Gastroesophageal sphincter (tissue), 4 donors: ENCODE measurements around the gene TRHDE. TPM values are rescaled to one million over a fixed set of nuclear protein-coding genes. Genes with fewer than 3 reads are reported as not detected.

Experiments used
- ATAC-seq: fragments of 150-250 bp; one replicate; pipeline ENCODE4 v1.9.1; 2016; ENCODE audit warnings: mild to moderate bottlenecking, moderate library complexity
- H3K27ac ChIP-seq, 4 donors: fragments of 200-600 bp; sonication (generic) in 3 of 4; 1 replicate in 3 of 4; 2 replicates in 1 of 4; pipeline ENCODE4 v1.5.1; 2016 to 2019
- H3K27me3 ChIP-seq: fragments of 200-600 bp; sonication (generic); one replicate; pipeline ENCODE4 v1.5.1; 2019
- H3K36me3 ChIP-seq, 2 donors: fragments of 200-600 bp; sonication (generic); one replicate each; pipeline ENCODE4 v1.5.1; 2019; ENCODE audit warnings: control low read depth in 1 of 2
- H3K4me1 ChIP-seq, 3 donors: fragments of 200-600 bp; sonication (generic); 1 replicate in 2 of 3; 2 replicates in 1 of 3; pipeline ENCODE4 v1.5.1; 2016 to 2019; ENCODE audit warnings: control low read depth in 2 of 3
- H3K4me3 ChIP-seq, 2 donors: fragments of 200-600 bp; sonication (generic); one replicate each; pipeline ENCODE4 v1.5.1; 2019; ENCODE audit warnings: mild to moderate bottlenecking in 1 of 2, moderate library complexity in 1 of 2
- H3K9me3 ChIP-seq, 3 donors: fragments of 200-600 bp; sonication (generic); one replicate each; pipeline ENCODE4 v1.5.1; 2017 to 2019; ENCODE audit warnings: control low read depth in 2 of 3
- EP300 ChIP-seq: sonication (generic); formaldehyde crosslinking; IDR thresholded peaks from one replicate; pipeline ENCODE4 v1.6.1; 2017; ENCODE audit warnings: antibody characterized with exemption, mild to moderate bottlenecking
- POLR2A ChIP-seq, 2 donors: fragments of 450-650 bp; IDR thresholded peaks; one replicate each; pipeline ENCODE4 v1.6.1; 2017; ENCODE audit warnings: antibody characterized with exemption in 2 of 2, mild to moderate bottlenecking in 2 of 2, moderate library complexity in 1 of 2
- POLR2AphosphoS5 ChIP-seq: sonication (generic); formaldehyde crosslinking; IDR thresholded peaks from one replicate; pipeline ENCODE4 v1.6.1; 2017; ENCODE audit warnings: antibody characterized with exemption
- WGBS, 2 donors: methylation state at CpG; one replicate each; pipeline ENCODE4 v1.1.5; 2018; ENCODE audit warnings: low coverage in 1 of 2; 5-methylcytosine and 5-hydroxymethylcytosine counted together
- total RNA-seq, 4 donors: library from RNA; depleted of rRNA; stranded (reverse); fragments of >200 nt; gene quantifications; one replicate each; pipeline ENCODE4 v1.1.0, GENCODE V29; 2016
- TF ChIP-seq, protein P1 (sequence below), 4 experiments: fragments of 200-600 bp in 2 of 4; fragments of 450-650 bp in 2 of 4; sonication (generic) in 1 of 4; IDR thresholded peaks; one replicate each; pipeline ENCODE4 v1.5.1; 2017 to 2019; ENCODE audit warnings: antibody characterized with exemption in 4 of 4, mild to moderate bottlenecking in 2 of 4, moderate library complexity in 2 of 4

The TRHDE gene
- total RNA-seq, 4 donors from 2014 or later = 0.74 to 2.3 (median 1.0) TPM

DNA sequence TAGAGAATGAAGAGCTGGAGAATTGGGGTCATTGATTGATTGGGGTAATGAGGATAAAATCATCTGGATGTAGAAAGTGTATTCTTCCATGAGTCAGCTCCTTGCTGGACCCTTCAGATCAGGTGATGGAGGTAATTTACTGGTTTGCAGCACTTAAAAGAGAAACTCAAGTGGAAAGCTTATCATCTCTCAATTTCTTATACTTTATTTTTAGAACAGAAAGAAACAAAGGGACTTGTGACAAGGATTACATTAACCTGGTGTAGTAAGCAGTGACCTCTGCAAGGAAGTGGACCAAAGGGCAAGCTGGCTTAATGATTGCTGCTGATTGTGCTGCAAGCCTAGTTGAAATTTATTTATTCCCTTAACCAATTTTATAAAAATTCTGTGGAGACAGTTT, 405.0 kb downstream of the TRHDE start:
- no peaks in the 10 kb centered on the region for H3K9me3 ChIP-seq
- H3K27me3 ChIP-seq = no peaks in the 10 kb centered on the region
- no peaks in the 10 kb centered on the region for H3K36me3 ChIP-seq
- ATAC-seq = no peak
- H3K4me1 ChIP-seq = no peaks in the 10 kb centered on the region
- H3K27ac ChIP-seq = no peak overlapping the region
- TF ChIP-seq POLR2A (IDR thresholded peaks at IDR 0.05) (no peak), EP300 (no peak)
- TF ChIP-seq, protein P1, sequence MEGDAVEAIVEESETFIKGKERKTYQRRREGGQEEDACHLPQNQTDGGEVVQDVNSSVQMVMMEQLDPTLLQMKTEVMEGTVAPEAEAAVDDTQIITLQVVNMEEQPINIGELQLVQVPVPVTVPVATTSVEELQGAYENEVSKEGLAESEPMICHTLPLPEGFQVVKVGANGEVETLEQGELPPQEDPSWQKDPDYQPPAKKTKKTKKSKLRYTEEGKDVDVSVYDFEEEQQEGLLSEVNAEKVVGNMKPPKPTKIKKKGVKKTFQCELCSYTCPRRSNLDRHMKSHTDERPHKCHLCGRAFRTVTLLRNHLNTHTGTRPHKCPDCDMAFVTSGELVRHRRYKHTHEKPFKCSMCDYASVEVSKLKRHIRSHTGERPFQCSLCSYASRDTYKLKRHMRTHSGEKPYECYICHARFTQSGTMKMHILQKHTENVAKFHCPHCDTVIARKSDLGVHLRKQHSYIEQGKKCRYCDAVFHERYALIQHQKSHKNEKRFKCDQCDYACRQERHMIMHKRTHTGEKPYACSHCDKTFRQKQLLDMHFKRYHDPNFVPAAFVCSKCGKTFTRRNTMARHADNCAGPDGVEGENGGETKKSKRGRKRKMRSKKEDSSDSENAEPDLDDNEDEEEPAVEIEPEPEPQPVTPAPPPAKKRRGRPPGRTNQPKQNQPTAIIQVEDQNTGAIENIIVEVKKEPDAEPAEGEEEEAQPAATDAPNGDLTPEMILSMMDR (IDR thresholded peaks at IDR 0.05) = no peak
- H3K4me3 ChIP-seq = no peak overlapping the region

DNA sequence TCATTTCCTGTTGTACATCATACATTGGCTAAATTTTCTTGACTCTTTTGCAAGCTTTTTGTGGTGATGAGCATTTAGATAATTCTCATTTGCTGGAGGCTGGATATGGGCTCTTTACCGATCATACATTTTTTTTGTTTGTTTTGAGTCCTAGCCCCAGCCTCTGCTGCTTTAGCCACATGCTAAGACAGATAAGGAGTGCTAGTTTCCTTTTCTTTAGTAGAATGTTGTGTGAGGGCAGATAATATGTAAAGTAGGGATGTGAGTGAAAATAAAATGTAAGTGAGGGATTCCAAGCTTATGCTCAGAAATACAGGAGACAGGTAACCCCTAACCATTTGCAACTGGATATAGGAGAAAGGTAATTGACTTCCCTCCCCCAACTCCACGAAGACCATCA, 405.7 kb downstream of the TRHDE start:
- Histone ChIP-seq H3K36me3 (no peaks in the 10 kb centered on the region), H3K4me3 (no peak overlapping the region), H3K9me3 (no peaks in the 10 kb centered on the region), H3K4me1 (no peaks in the 10 kb centered on the region), H3K27me3 (no peaks in the 10 kb centered on the region), H3K27ac (no peak overlapping the region)
- no peak for TF ChIP-seq POLR2A (IDR thresholded peaks at IDR 0.05)
- TF ChIP-seq POLR2AphosphoS5 = no peak
- TF ChIP-seq, protein P1 (IDR thresholded peaks at IDR 0.05) = no peak
- no peak for TF ChIP-seq EP300
- no peak for ATAC-seq
- 75 to 85% methylated on average over 1 to 2 of the region's 2 CpGs for WGBS, 2 donors

DNA sequence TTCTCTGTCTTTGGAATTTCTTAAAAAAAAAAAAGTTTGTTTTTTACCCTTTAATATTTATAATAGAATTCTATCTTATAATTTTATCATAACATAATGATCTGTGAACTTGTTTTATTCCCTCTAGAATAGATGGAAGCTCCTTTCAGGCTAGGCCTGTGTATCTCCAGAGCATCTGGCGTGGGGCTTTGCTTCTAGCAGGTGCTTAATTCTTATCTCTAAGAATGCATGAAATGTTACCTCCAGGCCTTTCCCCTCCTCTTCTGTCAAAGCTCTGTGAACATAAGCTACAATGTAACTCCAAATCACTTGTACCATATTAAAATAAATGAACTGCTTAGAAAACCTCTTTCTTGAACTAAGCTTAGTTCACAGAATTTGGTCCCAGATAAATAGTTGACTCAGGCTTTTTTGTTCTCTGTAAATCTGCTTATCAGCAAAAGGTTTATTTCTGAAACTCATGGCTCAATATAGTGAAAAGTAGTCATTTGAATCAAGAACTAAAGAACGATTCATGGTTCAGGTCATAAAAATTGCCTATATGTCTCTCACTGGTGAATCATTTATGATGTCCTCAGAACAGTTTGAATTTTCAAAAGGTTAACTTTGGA, 407.1 kb downstream of the TRHDE start:
- 57 to 81% methylated on average over 2 of the region's 2 CpGs for WGBS, 2 donors

DNA sequence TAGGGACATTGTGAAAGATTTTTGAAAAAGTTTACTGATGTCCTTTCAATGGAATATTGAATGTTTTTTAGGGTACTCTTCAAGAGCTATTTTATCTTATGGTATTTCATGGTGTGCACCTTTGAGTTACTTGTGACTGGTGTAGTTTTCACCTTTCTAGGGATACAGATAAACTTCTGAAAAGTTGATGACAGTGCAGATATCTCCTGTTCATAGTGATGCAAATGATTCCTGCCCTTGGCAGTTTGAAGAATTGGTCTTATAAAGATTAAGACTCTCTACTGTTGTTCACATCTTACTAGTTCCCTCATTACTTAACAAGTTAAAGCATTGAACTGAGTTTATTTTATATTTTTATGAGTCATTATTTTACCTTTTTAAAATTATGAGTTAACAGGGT, 408.9 kb downstream of the TRHDE start:
- Histone ChIP-seq H3K27me3 (no peaks in the 10 kb centered on the region), H3K36me3 (no peaks in the 10 kb centered on the region), H3K4me1 (no peaks in the 10 kb centered on the region), H3K9me3 (no peaks in the 10 kb centered on the region), H3K27ac (no peak overlapping the region), H3K4me3 (no peak overlapping the region)
- TF ChIP-seq POLR2AphosphoS5 = no peak
- TF ChIP-seq, protein P1 (IDR thresholded peaks at IDR 0.05) = no peak
- ATAC-seq = no peak

More for the DNA sequence above, 407.1 kb downstream of the TRHDE start:
- Histone ChIP-seq H3K4me1 (no peaks in the 10 kb centered on the region), H3K9me3 (no peaks in the 10 kb centered on the region), H3K36me3 (no peaks in the 10 kb centered on the region), H3K4me3 (no peak overlapping the region), H3K27ac (no peak overlapping the region), H3K27me3 (no peaks in the 10 kb centered on the region)
- TF ChIP-seq, protein P1 (IDR thresholded peaks at IDR 0.05) = no peak
- TF ChIP-seq POLR2AphosphoS5 (no peak), EP300 (no peak), POLR2A (IDR thresholded peaks at IDR 0.05) (no peak)
- ATAC-seq = no peak

DNA sequence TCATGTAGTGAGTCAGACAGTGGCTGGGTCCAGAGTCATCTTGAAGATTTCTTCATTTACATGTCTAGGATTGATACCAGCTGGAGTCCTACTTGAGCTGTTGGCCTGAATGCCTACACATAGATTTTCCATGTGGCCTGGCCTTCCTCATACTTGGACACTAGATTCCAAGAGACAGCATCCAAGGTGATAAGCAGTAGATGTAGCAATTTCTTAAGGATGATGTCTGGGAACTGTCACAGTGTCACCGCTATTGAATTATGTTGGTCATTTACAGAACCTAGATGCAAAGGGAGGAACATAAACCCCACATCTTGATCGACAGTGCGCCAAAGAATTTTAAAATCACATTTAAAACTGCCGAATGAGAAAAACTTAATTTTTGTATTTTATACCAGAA, 412.3 kb downstream of the TRHDE start:
- H3K36me3 ChIP-seq = no peaks in the 10 kb centered on the region
- no peaks in the 10 kb centered on the region for H3K4me1 ChIP-seq
- no peaks in the 10 kb centered on the region for H3K9me3 ChIP-seq
- H3K4me3 ChIP-seq = no peak overlapping the region
- WGBS, 2 donors = 82 to 89% methylated on average over 3 of the region's 4 CpGs
- ATAC-seq = no peak
- H3K27ac ChIP-seq = no peak overlapping the region
- H3K27me3 ChIP-seq = no peaks in the 10 kb centered on the region
- TF ChIP-seq, protein P1 (IDR thresholded peaks at IDR 0.05) = no peak
- TF ChIP-seq EP300 (no peak), POLR2A (IDR thresholded peaks at IDR 0.05) (no peak)
